Calu3 (cell line): Measurements from ENCODE around the gene OPN1MW. TPM values are rescaled to one million over a fixed set of nuclear protein-coding genes. Genes with fewer than 3 reads are reported as not detected.
"Not testable (repeated sequence)": the region's sequence is repeated elsewhere in the genome, so short reads cannot be mapped to it uniquely, and the experiment has no call there.

Experiments used
- BruUV-seq: library from RNA; stranded (reverse); fragments of 400-500 nt; replicated peaks from 2 replicates; lab custom pipeline; 2021; lab: Mats Ljungman, UMichigan
- CTCF ChIA-PET: fragments of 300-600 bp; sonication (Branson Sonifier 250); formaldehyde crosslinking; loops from one replicate; lab custom pipeline; 2022; ENCODE audit warnings: antibody characterized with exemption; lab: Charles Lee
- DNase-seq: peaks from one replicate; pipeline ENCODE4 v3.0.0; 2022
- H3K27ac Mint-ChIP-seq: one replicate; pipeline ENCODE4 v1.8.0; 2022; ENCODE audit warnings: mixed read lengths; ENCODE audit not compliant: unreplicated experiment
- H3K27me3 Mint-ChIP-seq: one replicate; pipeline ENCODE4 v1.8.0; 2022; ENCODE audit warnings: mixed read lengths; ENCODE audit not compliant: unreplicated experiment
- H3K36me3 Mint-ChIP-seq: one replicate; pipeline ENCODE4 v1.8.0; 2022; ENCODE audit warnings: mild to moderate bottlenecking, moderate library complexity, mixed read lengths; ENCODE audit not compliant: insufficient read depth, unreplicated experiment
- H3K4me1 Mint-ChIP-seq: one replicate; pipeline ENCODE4 v1.8.0; 2022; ENCODE audit warnings: mild to moderate bottlenecking, low read depth, mixed read lengths; ENCODE audit not compliant: unreplicated experiment
- H3K4me3 Mint-ChIP-seq: one replicate; pipeline ENCODE4 v1.8.0; 2022; ENCODE audit warnings: mild to moderate bottlenecking, low read depth, moderate library complexity, mixed read lengths; ENCODE audit not compliant: unreplicated experiment
- H3K9me3 Mint-ChIP-seq: one replicate; pipeline ENCODE4 v1.8.0; 2022; ENCODE audit warnings: low read depth, mixed read lengths; ENCODE audit not compliant: unreplicated experiment
- intact Hi-C: fragments of 100-400 bp; cut with micrococcal nuclease; formaldehyde crosslinking; loops from one replicate; pipeline ENCODE4 v1.10.0; 2022; ENCODE audit not compliant: unreplicated experiment
- total RNA-seq: library from RNA; stranded (reverse); gene quantifications from 2 replicates; pipeline ENCODE4 v1.2.3, GENCODE V29; 2022

OPN1MW gene
- total RNA-seq, 1 experiment from 2014 or later: not detected

GRCh38 chrX:154209670-154210418 is 27.4 kb downstream of the OPN1MW start:
- H3K27ac Mint-ChIP-seq, BruUV-seq, H3K36me3 Mint-ChIP-seq, H3K27me3 Mint-ChIP-seq, DNase-seq, H3K4me3 Mint-ChIP-seq, H3K4me1 Mint-ChIP-seq, H3K9me3 Mint-ChIP-seq, CTCF ChIA-PET, intact Hi-C loops: not testable (repeated sequence)

GRCh38 chrX:154211057-154211456 is 28.7 kb downstream of the OPN1MW start:
- intact Hi-C loops, DNase-seq, CTCF ChIA-PET, H3K9me3 Mint-ChIP-seq, H3K4me1 Mint-ChIP-seq, H3K36me3 Mint-ChIP-seq, H3K4me3 Mint-ChIP-seq, H3K27me3 Mint-ChIP-seq, BruUV-seq, H3K27ac Mint-ChIP-seq: not testable (repeated sequence)

GRCh38 chrX:154211499-154211898 is 29.1 kb downstream of the OPN1MW start:
- H3K27me3 Mint-ChIP-seq, H3K27ac Mint-ChIP-seq, CTCF ChIA-PET, H3K9me3 Mint-ChIP-seq, intact Hi-C loops, DNase-seq, H3K4me3 Mint-ChIP-seq, H3K36me3 Mint-ChIP-seq, BruUV-seq, H3K4me1 Mint-ChIP-seq: not testable (repeated sequence)

GRCh38 chrX:154219456-154219855 is 37.1 kb downstream of the OPN1MW start, which contains the start of gene OPN1MW2:
OPN1MW2 (plus strand) TSS chrX:154219756; CDS start chrX:154219816, 60 bp downstream.
- H3K4me1 Mint-ChIP-seq, DNase-seq, H3K27ac Mint-ChIP-seq, H3K36me3 Mint-ChIP-seq, H3K4me3 Mint-ChIP-seq, CTCF ChIA-PET, intact Hi-C loops, H3K27me3 Mint-ChIP-seq, BruUV-seq, H3K9me3 Mint-ChIP-seq: not testable (repeated sequence)

GRCh38 chrX:154225292-154225691 is 42.9 kb downstream of the OPN1MW start:
- DNase-seq, H3K9me3 Mint-ChIP-seq, intact Hi-C loops, H3K27ac Mint-ChIP-seq, H3K4me1 Mint-ChIP-seq, H3K27me3 Mint-ChIP-seq, H3K36me3 Mint-ChIP-seq, BruUV-seq, H3K4me3 Mint-ChIP-seq, CTCF ChIA-PET: not testable (repeated sequence)

- H3K27ac Mint-ChIP-seq, CTCF ChIA-PET, H3K36me3 Mint-ChIP-seq, intact Hi-C loops, DNase-seq, H3K9me3 Mint-ChIP-seq, H3K4me3 Mint-ChIP-seq, BruUV-seq, H3K27me3 Mint-ChIP-seq, H3K4me1 Mint-ChIP-seq: not testable (repeated sequence)
These were observed 44.3 kb downstream of the OPN1MW start for GRCh38 chrX:154226706-154227105.

GRCh38 chrX:154231443-154231842 is 49.0 kb downstream of the OPN1MW start:
- H3K27ac Mint-ChIP-seq, H3K9me3 Mint-ChIP-seq, DNase-seq, BruUV-seq, H3K36me3 Mint-ChIP-seq, CTCF ChIA-PET, H3K4me1 Mint-ChIP-seq, intact Hi-C loops, H3K4me3 Mint-ChIP-seq, H3K27me3 Mint-ChIP-seq: not testable (repeated sequence)

GRCh38 chrX:154233620-154234019 is 51.2 kb downstream of the OPN1MW start:
- H3K36me3 Mint-ChIP-seq, H3K27me3 Mint-ChIP-seq, CTCF ChIA-PET, H3K27ac Mint-ChIP-seq, H3K4me3 Mint-ChIP-seq, DNase-seq, intact Hi-C loops, H3K9me3 Mint-ChIP-seq, BruUV-seq, H3K4me1 Mint-ChIP-seq: not testable (repeated sequence)

GRCh38 chrX:154238939-154239559 is 56.7 kb downstream of the OPN1MW start:
- CTCF ChIA-PET: interaction anchor here (0.8 kb wide), 1 partner anchor 189 kb away, joined by 3 read pairs; no protein-coding TSS in a partner anchor
- H3K4me3 Mint-ChIP-seq, DNase-seq, H3K27ac Mint-ChIP-seq, H3K4me1 Mint-ChIP-seq, H3K27me3 Mint-ChIP-seq, H3K36me3 Mint-ChIP-seq, H3K9me3 Mint-ChIP-seq, BruUV-seq, intact Hi-C loops: not testable (repeated sequence)

- BruUV-seq, H3K4me1 Mint-ChIP-seq, H3K27me3 Mint-ChIP-seq, H3K27ac Mint-ChIP-seq, H3K36me3 Mint-ChIP-seq, DNase-seq, H3K4me3 Mint-ChIP-seq, CTCF ChIA-PET, intact Hi-C loops, H3K9me3 Mint-ChIP-seq: not testable (repeated sequence)
These were observed 57.6 kb downstream of the OPN1MW start for GRCh38 chrX:154239982-154240503.
